Activated T-cell treated with anti-CD3 and anti-CD28 coated beads for 48 hours (primary cell): ENCODE measurements around the gene SEZ6L.
A peak's percentile ranks its signal among the peaks of the same experiment; 100 is the strongest.

Experiments used
- DNase-seq: peaks from one replicate; pipeline ENCODE4 v3.0.0-alpha.2; 2020; ENCODE audit warnings: low read depth

SEZ6L gene

DNA sequence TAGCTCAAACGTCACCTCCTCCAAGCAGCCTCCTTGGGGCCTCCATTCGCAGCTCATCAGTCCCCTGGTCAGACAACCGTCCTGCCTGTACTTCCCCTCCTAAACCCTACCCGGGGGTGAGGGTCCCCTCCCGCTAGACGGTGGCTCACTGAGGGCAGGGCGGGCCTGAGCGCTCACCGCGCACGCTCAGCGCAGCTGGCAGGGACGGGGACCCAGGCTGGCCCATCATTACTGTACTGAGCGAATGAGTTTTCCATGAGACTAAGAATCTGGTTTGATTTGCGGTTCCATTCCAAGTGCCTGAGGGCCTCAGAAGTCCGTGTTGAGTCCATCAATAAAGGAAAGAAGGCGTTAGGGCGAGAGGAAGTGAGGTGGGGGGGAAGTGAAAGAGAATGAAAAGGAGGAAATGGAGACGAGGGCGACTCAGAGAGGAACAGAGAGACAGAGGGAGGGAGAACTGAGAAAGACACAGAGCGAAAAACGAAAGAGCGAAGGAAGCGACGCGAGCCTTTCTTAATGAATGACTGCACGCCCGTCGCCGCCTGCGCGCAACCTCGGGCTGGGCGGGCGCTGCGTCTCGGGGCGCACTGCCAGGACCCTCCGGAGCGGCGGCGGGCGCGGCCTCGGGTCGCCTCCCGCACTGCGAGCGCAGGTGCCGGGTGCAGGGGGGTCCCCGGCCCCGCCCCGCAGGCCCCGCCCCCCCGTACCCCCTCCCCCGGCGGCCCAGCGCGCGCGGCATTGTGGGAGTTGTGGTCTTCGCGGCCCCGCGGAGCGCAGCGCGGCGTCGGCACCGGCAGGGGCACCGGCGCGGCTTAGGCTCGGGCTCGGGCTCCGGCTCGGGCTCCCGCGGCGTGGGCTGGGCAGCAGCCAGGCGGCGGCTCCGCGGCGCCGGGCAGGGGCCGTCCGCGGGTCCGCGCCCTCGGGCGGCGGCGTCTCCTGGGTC lies 259.5 kb downstream of the SEZ6L start, which contains the start of gene ASPHD2:
Gene ASPHD2, plus strand, starts transcription at position 746 of the 943 bp plus-strand sequence. CDS start 4,356 bp downstream, outside the sequence.
- peak; percentile 78 for DNase-seq

GRCh38 chr22:26429458-26430286 lies 260.4 kb downstream of the SEZ6L start:
- DNase-seq, result no peak

DNA sequence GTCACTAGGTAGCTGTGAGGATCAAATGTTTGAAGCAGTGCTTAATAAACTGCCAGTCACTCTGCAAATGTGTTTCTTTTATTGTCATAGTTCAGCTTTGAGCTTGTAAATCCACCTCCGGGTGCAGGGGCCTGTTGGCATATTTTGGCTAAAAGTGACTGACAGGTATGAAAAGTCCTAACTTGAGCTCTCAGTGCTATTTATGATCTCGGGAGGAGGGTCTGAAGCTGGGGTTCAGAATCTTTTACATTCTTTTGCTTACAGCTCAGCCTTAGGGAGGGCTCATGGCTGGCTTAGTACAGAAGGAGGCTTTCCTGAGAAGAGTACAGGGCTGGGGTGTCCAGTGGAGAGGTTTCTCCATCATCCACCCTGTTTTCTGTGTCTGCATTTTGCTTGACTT lies 261.3 kb downstream of the SEZ6L start:
- no peak for DNase-seq

DNA sequence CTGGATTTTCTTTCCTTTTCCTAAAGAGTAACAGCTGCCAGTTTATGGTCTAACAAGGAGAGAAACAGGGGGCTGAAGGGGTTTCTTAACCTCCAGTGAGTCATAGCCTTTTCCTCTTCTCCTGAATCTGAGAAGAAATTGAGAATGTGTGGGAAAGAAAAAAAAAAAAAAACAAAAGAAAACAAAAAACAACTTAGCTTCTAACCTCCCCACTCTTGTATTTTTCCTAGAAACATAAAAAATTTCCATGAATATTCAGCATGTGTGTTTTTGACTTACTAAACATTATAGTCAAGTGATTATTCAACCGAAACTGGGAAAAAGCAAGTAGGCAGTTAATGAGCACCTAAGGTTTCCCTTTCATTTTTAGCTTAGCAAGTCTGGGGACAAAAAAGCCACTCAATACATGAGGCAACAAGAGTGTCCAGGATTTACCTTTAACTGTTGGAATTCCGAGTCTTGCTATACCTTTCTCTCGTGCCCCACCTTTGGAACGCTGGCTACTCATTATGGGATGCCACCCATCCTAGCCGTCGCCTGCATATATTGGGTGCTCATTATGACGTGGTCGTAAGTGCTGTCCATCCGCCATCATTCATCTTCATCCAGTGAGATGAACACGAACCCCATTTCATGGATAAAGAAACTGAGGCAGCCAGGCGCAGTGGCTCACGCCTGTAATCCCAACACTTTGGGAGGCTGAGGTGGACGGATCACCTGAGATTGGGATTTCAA lies 262.2 kb downstream of the SEZ6L start:
- no peak for DNase-seq

DNA sequence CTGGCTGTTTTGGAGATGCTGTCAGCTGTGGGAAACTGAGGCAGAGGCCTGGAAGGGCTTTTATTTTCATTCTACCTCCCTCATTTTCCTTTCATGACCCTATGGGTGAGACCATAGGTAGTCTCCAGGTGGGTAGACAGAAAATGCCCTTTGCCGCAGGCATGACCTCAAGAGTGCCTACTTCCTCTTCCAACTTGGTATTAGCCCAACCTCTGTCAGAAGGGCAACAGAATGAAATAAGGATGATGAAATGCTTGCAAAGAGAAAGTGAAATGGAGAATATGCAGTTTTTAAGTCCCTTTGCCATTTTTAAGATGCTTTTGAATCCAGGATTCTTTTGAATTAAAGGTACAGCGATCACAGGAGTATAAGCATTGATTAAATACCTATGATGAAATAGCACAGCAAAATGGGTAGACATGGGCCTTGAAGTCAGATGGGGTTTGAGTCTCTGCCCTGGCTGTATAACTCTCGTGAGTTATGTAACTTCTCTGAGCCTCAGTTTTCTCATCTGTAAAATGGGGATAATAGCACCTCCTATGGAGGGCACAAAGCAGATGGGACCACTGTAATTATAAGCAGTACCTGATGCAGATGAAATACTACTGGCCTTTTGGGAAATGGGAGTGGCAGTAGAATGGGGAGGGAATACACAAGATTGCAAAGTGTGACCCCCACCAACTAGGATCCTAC lies 263.5 kb downstream of the SEZ6L start:
- DNase-seq, result no peak
